ENCODE results near the gene POU3F2.
A peak's percentile ranks its signal among the peaks of the same experiment; 100 is the strongest.

POU3F2 gene

DNA sequence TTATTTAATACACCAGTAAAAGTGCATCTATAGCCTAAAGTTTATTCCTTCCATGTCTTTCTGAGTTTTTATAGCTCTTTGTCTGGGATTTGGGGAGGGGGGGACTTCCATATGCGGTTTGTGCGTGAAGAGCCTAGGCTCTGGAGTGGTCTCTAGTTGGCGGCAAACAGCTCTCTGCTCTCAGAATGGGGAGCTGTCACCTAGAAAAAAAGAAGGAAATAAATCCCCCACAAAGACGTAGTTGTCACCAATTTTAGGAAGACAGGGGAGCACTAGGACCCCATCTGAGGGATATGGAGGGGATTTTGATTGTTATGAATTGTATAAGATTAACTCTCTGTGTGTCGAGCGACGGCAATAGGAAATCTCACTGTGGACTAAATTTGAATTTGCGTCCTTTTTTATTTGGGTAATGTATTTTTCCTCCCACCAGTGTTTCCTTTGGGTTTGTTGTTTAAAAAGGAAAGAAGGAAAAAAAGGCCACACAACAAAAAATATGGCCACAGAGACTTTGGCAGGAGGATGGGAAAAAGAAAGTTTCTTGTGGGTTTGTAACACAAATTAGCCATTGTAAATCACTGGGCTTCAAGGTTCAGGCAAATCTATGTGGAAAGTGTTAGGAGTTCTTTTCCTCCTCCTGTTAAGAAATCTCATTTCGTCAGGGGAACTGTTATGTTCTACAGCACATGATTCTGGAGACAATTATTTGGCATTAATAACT lies 7.4 kb downstream of the POU3F2 start:
- Histone ChIP-seq H3K4me3 (ENCODE audit: low read length) (no peak overlapping the region), H3K36me3 (ENCODE audit: control insufficient read depth, insufficient read depth, low read length) (no peaks in the 10 kb centered on the region), H3K9ac (ENCODE audit: low read length) (no peak overlapping the region), H3K4me1 (ENCODE audit: control insufficient read depth, insufficient read depth, low read length) (peaks cover 16% of the 10 kb centered on the region), H3K27me3 (ENCODE audit: control insufficient read depth, insufficient read depth, low read length) (peaks cover 95% of the 10 kb centered on the region), H3K9me3 (ENCODE audit: control insufficient read depth, low read length) (no peaks in the 10 kb centered on the region)

DNA sequence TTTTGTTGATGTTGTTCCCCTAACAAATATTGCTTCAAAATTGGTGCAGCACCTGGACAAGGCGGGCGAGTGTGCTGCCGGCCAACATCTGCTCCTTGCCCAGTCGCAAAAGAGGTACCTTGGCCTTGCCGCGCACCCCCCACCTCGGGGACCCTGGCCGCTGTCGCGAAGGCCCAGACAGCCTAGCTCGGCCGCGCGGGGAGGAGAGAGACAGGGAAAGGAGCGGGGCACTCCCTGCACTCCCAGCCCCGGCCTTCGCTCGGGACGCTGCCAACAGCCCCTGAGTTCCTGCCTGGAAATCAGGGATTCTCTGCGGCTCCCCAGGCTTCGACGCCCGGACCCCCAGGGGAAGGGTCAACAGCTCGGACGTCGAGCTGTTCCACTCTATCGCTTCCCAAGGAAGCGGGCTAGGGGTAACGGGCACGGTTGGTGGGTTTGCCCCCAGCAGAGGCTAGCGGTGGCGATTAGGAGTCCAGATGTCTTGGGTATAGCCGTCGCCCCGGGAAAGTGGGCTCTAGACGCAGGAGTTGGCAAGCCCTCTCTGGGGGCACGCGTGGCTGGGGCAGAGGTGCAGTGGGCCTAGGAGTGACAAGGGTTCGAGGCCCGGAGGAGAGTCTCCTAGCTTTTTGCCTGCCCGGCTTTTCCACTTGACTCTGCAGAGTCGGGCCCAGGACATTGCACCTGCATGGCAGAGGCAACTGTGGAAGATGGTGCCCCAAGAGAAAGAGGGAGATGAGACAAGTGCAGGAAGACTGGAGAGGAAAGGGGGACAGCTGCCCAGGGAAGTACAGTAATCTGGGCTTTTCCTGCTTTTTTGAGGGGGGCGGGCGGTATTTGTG lies 8.2 kb downstream of the POU3F2 start:
- Histone ChIP-seq H3K9ac (ENCODE audit: low read length) (no peak overlapping the region), H3K36me3 (ENCODE audit: control insufficient read depth, insufficient read depth, low read length) (no peaks in the 10 kb centered on the region), H3K27me3 (ENCODE audit: control insufficient read depth, insufficient read depth, low read length) (peaks cover 95% of the 10 kb centered on the region), H3K9me3 (ENCODE audit: control insufficient read depth, low read length) (no peaks in the 10 kb centered on the region), H3K4me3 (ENCODE audit: low read length) (no peak overlapping the region), H3K4me1 (ENCODE audit: control insufficient read depth, insufficient read depth, low read length) (peaks cover 14% of the 10 kb centered on the region)

DNA sequence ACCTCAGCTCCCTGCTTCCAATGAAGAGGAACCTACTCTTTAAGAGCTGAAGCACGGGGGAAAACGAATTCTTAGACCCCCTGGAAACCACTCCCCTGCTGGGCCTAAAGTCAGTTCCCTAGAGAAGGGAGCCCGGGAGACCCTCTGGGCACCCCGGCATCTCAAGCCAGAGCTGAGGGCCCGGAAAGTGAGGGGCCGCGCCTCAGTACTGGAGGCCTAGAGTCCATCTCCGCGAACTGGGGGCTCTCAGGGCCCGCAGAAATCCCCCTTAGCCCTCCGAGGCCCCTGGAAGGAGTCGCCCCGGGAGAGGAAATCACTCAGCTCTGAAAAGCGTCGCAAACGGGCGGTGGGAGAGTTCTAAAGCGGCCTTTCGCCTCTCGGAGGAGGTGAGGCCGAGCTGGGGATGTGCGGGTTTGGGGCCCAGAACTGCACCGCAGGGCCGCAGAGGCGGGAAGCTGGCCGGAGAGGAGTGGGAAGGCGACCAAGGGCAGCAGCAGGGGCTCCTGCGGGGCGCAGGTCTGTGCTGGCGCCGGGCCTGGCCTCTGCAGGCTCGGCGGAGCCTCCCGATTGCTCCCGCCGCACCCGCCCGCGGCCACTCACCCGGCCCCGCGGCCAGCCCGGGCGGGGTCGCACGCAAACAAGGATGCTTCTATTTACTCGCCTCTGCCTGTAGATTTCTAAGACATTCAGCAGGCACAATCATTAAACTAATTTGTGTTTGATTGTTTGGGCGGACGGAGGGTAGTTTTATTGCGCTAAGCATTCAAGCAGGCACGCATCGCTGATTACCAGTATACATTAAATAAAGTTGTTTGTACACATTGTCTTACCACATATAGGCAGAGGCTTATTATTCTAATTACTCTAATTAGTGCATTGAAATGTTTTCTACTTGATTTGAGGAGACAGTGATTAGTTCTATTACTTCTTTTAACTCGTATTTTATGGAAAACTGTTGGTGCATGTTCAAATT lies 9.2 kb downstream of the POU3F2 start:
- Histone ChIP-seq H3K4me3 (ENCODE audit: low read length) (no peak overlapping the region), H3K9ac (ENCODE audit: low read length) (no peak overlapping the region), H3K27me3 (ENCODE audit: control insufficient read depth, insufficient read depth, low read length) (peaks cover 96% of the 10 kb centered on the region), H3K9me3 (ENCODE audit: control insufficient read depth, low read length) (no peaks in the 10 kb centered on the region), H3K4me1 (ENCODE audit: control insufficient read depth, insufficient read depth, low read length) (peaks cover 24% of the 10 kb centered on the region), H3K36me3 (ENCODE audit: control insufficient read depth, insufficient read depth, low read length) (no peaks in the 10 kb centered on the region)

- no peak overlapping the region for H3K4me3 ChIP-seq (ENCODE audit: low read length)
- H3K9ac ChIP-seq (ENCODE audit: low read length): no peak overlapping the region
Observed at GRCh38 chr6:98844244-98845210, 10.2 kb downstream of the POU3F2 start.

GRCh38 chr6:98845211-98846020 lies 11.0 kb downstream of the POU3F2 start:
- no peak overlapping the region for H3K9ac ChIP-seq (ENCODE audit: low read length)
- no peaks in the 10 kb centered on the region for H3K36me3 ChIP-seq (ENCODE audit: control insufficient read depth, insufficient read depth, low read length)
- no peaks in the 10 kb centered on the region for H3K9me3 ChIP-seq (ENCODE audit: control insufficient read depth, low read length)
- no peak overlapping the region for H3K4me3 ChIP-seq (ENCODE audit: low read length)
- peaks cover 24% of the 10 kb centered on the region for H3K4me1 ChIP-seq (ENCODE audit: control insufficient read depth, insufficient read depth, low read length)
- peaks cover 87% of the 10 kb centered on the region for H3K27me3 ChIP-seq (ENCODE audit: control insufficient read depth, insufficient read depth, low read length)

More at GRCh38 chr6:98844244-98845210, 10.2 kb downstream of the POU3F2 start:
- peaks cover 96% of the 10 kb centered on the region for H3K27me3 ChIP-seq (ENCODE audit: control insufficient read depth, insufficient read depth, low read length)
- no peaks in the 10 kb centered on the region for H3K9me3 ChIP-seq (ENCODE audit: control insufficient read depth, low read length)
- peaks cover 24% of the 10 kb centered on the region for H3K4me1 ChIP-seq (ENCODE audit: control insufficient read depth, insufficient read depth, low read length)
- H3K36me3 ChIP-seq (ENCODE audit: control insufficient read depth, insufficient read depth, low read length): no peaks in the 10 kb centered on the region

DNA sequence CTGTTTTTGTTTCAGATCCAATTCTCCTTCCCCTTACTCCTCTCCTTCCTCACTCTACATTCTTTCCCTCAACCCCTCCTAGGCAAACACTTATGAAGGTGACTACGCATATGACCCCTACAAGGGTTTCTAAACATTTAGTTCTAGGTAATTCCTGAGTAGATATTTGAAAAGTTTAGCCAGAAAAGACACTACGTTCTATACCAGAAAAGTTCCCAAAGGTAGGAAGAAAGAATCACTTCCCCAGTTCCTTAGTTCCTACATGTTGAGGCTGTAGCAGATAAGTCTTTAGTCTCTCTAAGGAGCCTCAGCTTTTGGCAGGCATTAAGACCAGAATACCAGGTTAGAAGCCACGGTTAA lies 11.6 kb downstream of the POU3F2 start:
- Histone ChIP-seq H3K36me3 (ENCODE audit: control insufficient read depth, insufficient read depth, low read length) (no peaks in the 10 kb centered on the region), H3K4me3 (ENCODE audit: low read length) (no peak overlapping the region), H3K9ac (ENCODE audit: low read length) (no peak overlapping the region), H3K9me3 (ENCODE audit: control insufficient read depth, low read length) (no peaks in the 10 kb centered on the region), H3K27me3 (ENCODE audit: control insufficient read depth, insufficient read depth, low read length) (peaks cover 84% of the 10 kb centered on the region), H3K4me1 (ENCODE audit: control insufficient read depth, insufficient read depth, low read length) (peaks cover 24% of the 10 kb centered on the region)

DNA sequence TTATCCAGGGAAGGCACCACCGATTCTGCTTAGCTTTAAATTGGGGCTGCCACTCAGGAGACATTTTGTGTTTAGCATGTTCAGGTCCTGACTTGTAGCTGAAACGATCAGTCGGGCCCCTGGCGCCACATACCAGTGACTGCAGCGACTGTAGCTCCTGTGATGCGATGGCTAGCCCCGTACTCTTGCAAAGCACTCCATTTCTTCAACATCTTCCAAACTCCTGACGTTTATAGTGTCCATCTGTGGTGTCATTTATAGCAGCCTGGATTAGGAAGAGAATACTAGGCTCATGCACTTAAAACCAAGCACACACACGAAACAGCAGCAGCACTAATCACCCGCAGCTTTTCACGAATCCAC lies 13.0 kb downstream of the POU3F2 start:
- H3K9me3 ChIP-seq (ENCODE audit: control insufficient read depth, low read length): no peaks in the 10 kb centered on the region
- H3K36me3 ChIP-seq (ENCODE audit: control insufficient read depth, insufficient read depth, low read length): no peaks in the 10 kb centered on the region
- H3K27me3 ChIP-seq (ENCODE audit: control insufficient read depth, insufficient read depth, low read length): peaks cover 71% of the 10 kb centered on the region
- H3K4me3 ChIP-seq (ENCODE audit: low read length): no peak overlapping the region
- no peak overlapping the region for H3K9ac ChIP-seq (ENCODE audit: low read length)
- H3K4me1 ChIP-seq (ENCODE audit: control insufficient read depth, insufficient read depth, low read length): peaks cover 24% of the 10 kb centered on the region

DNA sequence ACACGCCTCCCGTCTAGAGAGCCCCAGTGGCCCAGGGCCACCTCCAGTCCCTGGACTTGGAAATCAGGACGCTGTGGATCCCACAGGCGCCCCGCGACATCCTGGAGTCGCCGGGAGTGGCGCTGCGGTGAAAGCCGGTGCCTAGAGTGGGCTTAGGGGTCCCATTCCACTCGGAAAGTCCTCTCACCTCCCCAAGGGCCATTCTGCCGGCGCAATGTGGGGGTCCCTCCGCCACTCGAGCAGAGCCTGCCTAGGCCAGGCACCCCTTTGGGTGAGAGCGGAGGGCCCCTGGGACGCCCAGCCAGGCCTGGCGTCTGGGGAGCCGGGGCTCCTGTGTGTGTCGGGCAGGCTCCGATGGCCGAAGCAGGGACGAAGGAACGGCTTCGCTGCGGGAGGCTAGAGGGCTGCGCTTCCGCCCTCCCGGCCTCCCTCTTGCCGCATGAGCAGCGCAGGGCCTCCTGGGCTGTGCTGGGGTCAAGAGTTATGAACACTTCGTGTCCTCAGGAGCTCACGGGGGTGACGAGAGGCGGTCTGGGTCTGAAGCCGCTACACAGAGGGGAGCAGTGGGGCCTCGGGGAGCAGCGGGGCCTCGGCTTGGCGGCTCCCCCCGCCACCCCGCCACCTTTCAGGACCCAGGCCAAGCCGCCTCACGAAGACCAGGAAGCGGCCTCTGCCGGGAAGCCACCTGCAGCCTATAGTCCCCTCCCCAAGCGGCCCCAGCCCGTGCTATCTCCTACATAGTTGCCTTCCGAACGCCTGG lies 13.6 kb downstream of the POU3F2 start:
- no peaks in the 10 kb centered on the region for H3K36me3 ChIP-seq (ENCODE audit: control insufficient read depth, insufficient read depth, low read length)
- H3K9me3 ChIP-seq (ENCODE audit: control insufficient read depth, low read length): no peaks in the 10 kb centered on the region
- H3K4me3 ChIP-seq (ENCODE audit: low read length): no peak overlapping the region
- H3K4me1 ChIP-seq (ENCODE audit: control insufficient read depth, insufficient read depth, low read length): peaks cover 24% of the 10 kb centered on the region
- H3K9ac ChIP-seq (ENCODE audit: low read length): peak overlapping the region; percentile 15
- H3K27me3 ChIP-seq (ENCODE audit: control insufficient read depth, insufficient read depth, low read length): peaks cover 66% of the 10 kb centered on the region

- peaks cover 59% of the 10 kb centered on the region for H3K27me3 ChIP-seq (ENCODE audit: control insufficient read depth, insufficient read depth, low read length)
Observed at GRCh38 chr6:98848539-98849242, 14.3 kb downstream of the POU3F2 start.

DNA sequence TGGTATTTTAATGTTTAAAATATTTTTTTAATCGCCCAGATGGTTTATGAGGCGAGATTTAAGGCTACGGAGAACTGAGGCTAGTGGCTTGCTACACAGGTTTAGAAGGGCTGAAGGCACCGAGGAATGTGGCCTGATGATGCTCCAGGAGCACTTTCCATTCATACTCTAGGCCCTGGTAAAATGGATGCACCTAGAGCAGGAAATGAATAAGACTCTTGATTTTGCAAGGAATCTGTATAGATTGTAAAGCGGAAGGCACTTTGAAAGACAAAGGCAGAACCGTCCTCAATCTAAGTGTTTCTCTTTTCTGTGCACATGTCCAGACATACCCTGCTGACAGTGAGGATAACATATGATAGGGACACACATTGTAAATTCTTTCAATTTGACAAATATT lies 30.1 kb downstream of the POU3F2 start:
- Histone ChIP-seq H3K27me3 (ENCODE audit: control insufficient read depth, insufficient read depth, low read length) (no peaks in the 10 kb centered on the region), H3K9ac (ENCODE audit: low read length) (no peak overlapping the region), H3K9me3 (ENCODE audit: control insufficient read depth, low read length) (no peaks in the 10 kb centered on the region), H3K36me3 (ENCODE audit: control insufficient read depth, insufficient read depth, low read length) (no peaks in the 10 kb centered on the region), H3K4me3 (ENCODE audit: low read length) (no peak overlapping the region), H3K4me1 (ENCODE audit: control insufficient read depth, insufficient read depth, low read length) (no peaks in the 10 kb centered on the region)

More at GRCh38 chr6:98848539-98849242, 14.3 kb downstream of the POU3F2 start:
- H3K9ac ChIP-seq (ENCODE audit: low read length): no peak overlapping the region
- H3K4me1 ChIP-seq (ENCODE audit: control insufficient read depth, insufficient read depth, low read length): peaks cover 24% of the 10 kb centered on the region
- H3K4me3 ChIP-seq (ENCODE audit: low read length): no peak overlapping the region
- H3K36me3 ChIP-seq (ENCODE audit: control insufficient read depth, insufficient read depth, low read length): no peaks in the 10 kb centered on the region
- H3K9me3 ChIP-seq (ENCODE audit: control insufficient read depth, low read length): no peaks in the 10 kb centered on the region

All from mucosa of stomach (tissue), 1 donor.